ENCODE measurements around the gene CASP10.

DNA sequence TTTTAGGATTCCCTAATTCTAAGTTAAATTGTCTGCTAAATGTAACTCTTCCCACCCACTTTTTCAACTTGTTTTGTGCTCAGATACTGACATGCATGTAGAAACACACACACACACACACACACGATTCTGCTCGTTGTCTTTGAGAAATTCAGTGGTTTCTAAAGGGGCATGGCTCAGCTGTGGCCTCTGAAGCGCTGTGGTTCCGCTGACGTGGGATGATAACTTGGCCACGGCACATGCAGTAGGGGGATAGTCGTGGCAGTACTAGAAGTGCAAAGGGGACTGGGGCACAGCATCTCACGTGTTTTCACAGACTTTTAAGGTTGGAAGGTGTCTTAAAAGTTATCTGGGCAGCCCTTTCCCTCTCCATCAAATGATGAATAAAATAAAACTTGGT is 18.4 kb downstream of the CASP10 start:
- TF ChIP-seq POLR2AphosphoS5 (IDR thresholded peaks at IDR 0.05; ENCODE audit: low read depth, low read length) (no peak), CTCF (IDR thresholded peaks at IDR 0.05) (no peak), NRF1 (IDR thresholded peaks at IDR 0.05; ENCODE audit: low read depth, low read length) (no peak), NFIC (IDR thresholded peaks at IDR 0.05; ENCODE audit: borderline replicate concordance) (no peak), RAD21 (IDR thresholded peaks at IDR 0.05; ENCODE audit: low read length) (no peak), YY1 (IDR thresholded peaks at IDR 0.05; ENCODE audit: low read depth) (no peak), TAF1 (IDR thresholded peaks at IDR 0.05; ENCODE audit: borderline replicate concordance, low read depth, low read length) (no peak), RXRA (IDR thresholded peaks at IDR 0.05; ENCODE audit: borderline replicate concordance, low read depth) (no peak), EP300 (IDR thresholded peaks at IDR 0.05; ENCODE audit: borderline replicate concordance in 1 of 2, low read depth in 1 of 2, low read length in 1 of 2) (no peak), ELF1 (IDR thresholded peaks at IDR 0.05) (no peak)
- TF ChIP-seq, protein P1, sequence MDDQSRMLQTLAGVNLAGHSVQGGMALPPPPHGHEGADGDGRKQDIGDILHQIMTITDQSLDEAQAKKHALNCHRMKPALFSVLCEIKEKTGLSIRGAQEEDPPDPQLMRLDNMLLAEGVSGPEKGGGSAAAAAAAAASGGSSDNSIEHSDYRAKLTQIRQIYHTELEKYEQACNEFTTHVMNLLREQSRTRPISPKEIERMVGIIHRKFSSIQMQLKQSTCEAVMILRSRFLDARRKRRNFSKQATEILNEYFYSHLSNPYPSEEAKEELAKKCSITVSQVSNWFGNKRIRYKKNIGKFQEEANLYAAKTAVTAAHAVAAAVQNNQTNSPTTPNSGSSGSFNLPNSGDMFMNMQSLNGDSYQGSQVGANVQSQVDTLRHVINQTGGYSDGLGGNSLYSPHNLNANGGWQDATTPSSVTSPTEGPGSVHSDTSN (IDR thresholded peaks at IDR 0.05) = no peak
- TF ChIP-seq, protein P2, sequence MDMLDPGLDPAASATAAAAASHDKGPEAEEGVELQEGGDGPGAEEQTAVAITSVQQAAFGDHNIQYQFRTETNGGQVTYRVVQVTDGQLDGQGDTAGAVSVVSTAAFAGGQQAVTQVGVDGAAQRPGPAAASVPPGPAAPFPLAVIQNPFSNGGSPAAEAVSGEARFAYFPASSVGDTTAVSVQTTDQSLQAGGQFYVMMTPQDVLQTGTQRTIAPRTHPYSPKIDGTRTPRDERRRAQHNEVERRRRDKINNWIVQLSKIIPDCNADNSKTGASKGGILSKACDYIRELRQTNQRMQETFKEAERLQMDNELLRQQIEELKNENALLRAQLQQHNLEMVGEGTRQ (IDR thresholded peaks at IDR 0.05; ENCODE audit: borderline replicate concordance, low read depth, low read length) = no peak
- TF ChIP-seq, protein P3, sequence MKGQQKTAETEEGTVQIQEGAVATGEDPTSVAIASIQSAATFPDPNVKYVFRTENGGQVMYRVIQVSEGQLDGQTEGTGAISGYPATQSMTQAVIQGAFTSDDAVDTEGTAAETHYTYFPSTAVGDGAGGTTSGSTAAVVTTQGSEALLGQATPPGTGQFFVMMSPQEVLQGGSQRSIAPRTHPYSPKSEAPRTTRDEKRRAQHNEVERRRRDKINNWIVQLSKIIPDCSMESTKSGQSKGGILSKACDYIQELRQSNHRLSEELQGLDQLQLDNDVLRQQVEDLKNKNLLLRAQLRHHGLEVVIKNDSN (IDR thresholded peaks at IDR 0.05; ENCODE audit: borderline replicate concordance, low read depth) = no peak

Measured in SK-N-SH (cell line).